Activated CD8-positive, alpha-beta memory T cell treated with anti-CD3 and anti-CD28 coated beads, Interleukin-2, amount 50 U/mL, for 1 hour (primary cell): ENCODE measurements around the gene CEP85.

Experiments used
- DNase-seq: peaks from one replicate; pipeline ENCODE4 v3.0.0-alpha.2; 2020; ENCODE audit errors: extremely low read depth

CEP85 gene

DNA sequence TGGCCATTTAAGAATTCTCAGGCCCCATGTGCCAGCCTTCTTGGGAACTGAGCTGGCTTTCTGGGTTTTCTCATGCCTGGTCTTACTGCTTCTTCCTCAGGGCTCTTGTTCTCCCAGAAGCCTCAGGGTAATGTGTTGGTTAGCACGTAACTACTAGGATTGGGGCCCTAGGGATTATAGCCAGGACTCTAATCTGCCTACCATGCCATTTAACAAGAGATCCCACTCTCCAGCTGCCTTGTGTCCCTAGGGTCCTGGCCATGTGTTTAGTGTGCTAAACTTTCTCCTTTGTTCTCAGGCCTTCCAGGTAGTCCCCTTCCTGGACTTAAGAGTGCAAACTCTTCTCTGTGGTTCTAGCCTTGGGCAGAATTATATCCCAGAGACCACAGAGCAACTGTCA lies 43.7 kb downstream of the CEP85 start:
- DNase-seq: no peak

DNA sequence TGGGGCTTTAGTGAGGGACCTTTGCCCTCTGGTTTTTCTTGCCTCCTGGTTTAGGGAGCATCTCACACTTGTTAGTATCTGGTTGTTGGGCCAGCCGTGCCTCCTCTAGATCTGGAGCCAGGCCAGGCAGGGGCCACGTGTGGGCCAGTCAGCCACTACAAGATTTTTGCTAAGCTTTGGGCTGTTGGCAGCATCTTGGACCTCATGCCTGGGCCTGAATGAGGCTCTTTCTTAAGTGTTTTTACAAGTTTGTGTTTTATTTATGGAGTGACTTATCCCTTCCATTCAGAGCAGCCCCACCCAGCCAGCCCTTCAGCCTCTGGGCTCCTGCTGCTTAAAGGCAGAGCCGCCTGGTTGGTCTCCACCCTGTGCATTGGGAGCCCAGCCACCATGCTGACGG lies 44.3 kb downstream of the CEP85 start:
- DNase-seq: no peak

DNA sequence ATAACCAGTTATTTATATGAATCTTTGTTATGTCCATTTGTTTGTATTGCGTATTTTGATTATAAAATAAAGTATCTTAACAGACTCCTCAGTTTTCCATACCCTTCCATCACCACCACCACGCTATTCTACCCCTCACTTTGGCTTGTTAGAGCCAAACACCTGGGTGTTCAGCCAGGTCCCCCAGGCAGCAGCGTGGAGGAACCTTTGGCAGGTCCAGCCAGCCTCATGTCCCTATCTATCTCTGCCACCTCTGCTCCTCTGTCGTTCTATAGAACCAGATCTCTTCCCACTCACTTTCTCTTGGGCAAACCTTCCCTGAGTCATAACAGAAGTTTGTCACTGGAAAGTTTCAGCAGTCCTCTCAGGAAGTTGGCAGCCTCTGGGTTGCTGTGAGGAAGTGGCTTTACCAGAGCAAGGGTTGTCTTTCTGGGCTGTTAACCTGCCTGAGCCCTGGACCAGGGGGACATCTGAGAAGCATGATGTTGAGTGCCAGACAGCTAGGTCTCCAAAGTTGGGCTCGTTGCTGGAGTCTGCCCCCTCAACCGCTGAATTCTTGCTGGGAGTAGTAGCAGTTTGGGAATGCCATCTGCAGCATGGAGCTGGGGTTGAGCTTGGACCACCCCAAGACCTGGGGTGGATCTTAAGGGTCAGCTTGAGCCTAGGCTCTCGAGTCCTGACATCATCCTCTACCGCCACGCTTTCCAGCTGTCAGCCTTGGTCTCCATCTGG lies 44.9 kb downstream of the CEP85 start:
- no peak for DNase-seq

DNA sequence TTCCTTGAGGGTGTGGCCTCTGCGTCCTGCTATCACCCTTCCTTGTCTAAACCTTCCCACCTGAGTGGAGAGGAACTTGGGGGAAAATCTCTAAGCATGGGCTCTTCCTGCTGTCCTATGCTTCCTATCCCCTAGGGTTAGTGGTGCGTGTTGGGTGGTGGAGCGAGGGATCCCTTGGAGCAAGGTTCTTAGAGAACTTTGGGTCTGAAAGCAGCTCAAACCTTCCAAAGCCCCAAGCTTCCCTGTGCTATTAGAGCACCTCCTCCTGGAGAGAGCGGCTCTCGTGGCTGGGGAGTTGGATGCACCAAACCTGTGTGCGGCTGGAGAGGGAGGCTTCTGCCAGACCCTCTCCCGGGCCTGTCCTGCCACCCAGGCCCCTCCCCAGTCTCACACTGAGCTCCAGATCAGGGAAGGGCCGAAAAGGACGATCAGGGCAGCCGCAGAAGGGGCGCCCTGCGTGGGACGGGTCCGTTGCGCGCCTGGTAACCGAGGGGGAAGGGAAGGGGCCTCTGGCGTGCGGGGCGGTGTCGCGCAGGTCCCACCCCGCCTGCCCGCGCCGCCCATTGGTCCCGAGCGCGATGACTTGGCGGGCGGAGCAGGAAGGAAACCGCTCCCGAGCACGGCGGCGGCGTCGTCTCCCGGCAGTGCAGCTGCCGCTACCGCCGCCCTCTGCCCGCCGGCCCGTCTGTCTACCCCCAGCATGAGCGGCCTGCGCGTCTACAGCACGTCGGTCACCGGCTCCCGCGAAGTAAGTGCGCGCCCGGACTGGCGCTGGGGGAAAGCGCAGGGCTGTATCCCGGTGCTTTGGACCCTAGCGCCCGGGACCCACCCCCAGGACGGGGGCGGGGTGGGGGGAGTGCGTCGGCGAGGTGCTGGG lies 45.7 kb downstream of the CEP85 start, which contains the start of gene SH3BGRL3:
SH3BGRL3 (plus strand) TSS at position 631 of the 877 bp plus-strand sequence; CDS start at position 701, 70 bp downstream.
- DNase-seq: peak; percentile 72

DNA sequence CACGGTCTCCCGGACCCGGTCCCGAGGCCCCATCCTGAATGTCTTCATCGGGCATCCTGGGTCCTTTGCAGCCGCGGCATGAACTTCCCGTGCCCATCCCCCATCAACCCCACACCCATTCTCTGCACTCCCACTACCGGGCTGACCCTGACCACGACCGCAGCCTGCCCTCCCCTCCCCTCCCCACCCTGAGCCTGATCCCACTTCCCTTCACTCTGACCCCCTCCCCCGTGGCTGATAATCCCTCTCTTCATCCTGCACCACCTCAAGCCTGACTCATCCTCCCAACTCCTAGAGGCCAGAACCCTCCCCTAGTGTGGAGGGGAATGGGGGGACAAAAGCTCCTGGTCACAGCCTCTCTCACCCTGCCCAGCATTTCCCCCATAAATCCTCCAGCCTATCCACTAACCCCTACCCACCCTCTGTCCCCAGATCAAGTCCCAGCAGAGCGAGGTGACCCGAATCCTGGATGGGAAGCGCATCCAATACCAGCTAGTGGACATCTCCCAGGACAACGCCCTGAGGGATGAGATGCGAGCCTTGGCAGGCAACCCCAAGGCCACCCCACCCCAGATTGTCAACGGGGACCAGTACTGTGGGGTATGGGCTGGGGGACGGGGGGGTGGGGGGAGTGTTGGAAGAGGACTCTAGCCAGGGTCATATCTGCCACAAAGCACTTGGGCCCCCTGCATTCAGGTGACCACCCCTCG lies 46.5 kb downstream of the CEP85 start:
- DNase-seq: no peak

DNA sequence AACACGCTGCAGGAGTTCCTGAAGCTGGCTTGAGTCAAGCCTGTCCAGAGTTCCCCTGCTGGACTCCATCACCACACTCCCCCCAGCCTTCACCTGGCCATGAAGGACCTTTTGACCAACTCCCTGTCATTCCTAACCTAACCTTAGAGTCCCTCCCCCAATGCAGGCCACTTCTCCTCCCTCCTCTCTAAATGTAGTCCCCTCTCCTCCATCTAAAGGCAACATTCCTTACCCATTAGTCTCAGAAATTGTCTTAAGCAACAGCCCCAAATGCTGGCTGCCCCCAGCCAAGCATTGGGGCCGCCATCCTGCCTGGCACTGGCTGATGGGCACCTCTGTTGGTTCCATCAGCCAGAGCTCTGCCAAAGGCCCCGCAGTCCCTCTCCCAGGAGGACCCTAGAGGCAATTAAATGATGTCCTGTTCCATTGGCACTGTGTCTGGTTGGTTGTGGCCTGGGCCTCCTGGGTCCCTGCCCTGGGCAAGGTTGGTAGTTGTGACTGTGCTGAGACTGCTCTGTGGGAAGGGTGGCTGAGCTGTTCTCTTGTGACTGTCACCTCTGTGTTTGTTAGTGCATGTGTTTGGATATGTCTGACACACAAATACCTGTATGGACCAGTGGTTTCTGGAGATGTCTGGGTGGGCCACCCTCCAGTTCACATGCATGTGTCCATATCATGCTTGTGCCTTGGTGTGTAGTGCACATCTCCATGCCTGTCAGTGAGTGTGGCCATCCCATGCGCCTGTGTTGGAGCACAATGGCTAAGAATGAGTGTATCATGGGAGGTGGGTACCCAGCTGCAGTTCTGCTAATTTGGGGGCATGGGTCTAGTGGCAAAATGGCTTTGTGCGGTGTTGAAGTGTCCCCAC lies 47.3 kb downstream of the CEP85 start:
- DNase-seq: no peak

DNA sequence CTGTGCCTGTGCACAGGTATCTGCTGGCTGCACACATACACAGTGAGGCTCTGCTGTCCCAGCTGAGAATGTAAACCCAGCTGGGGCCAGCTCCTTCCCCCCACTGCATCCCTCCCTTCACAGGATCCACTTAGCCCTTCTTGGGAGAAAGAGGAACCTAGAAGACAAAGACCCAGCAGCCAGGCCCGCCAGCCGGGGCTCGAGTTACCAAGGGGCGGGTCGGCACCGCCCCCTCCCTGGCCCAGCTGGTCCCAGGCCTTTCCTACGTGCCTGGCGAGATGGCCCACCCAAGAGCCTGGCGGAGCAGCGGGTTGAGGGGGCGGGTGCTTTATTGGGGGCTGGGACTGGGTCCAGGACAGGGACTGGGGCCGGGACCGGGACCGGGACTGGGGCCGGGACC lies 48.0 kb downstream of the CEP85 start:
- no peak for DNase-seq

DNA sequence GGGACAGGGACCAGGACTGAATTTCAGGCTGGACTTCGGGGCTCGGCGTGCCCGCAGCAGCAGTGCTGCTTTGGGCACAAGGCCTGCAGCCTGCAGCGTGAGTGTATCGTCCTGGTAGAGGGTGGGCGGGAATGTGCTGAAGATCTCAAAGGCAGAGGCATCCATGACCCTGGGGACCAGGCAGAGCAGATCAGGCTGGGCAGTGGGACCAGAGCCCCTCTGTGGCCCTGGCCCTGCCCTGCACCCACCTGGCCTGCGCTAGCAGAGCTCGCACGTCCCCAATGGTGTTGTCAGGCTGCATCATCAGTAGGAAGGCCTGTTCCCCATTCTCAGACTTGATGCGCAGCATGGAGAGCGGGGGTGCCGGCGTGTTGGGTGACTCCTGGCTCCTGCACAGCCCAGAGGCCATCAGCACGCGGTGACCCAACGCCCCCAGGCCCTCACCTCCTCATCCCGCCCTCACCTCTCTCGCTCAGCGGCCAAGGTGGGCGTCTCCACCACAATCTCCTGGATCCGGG lies 48.5 kb downstream of the CEP85 start:
- DNase-seq: no peak

DNA sequence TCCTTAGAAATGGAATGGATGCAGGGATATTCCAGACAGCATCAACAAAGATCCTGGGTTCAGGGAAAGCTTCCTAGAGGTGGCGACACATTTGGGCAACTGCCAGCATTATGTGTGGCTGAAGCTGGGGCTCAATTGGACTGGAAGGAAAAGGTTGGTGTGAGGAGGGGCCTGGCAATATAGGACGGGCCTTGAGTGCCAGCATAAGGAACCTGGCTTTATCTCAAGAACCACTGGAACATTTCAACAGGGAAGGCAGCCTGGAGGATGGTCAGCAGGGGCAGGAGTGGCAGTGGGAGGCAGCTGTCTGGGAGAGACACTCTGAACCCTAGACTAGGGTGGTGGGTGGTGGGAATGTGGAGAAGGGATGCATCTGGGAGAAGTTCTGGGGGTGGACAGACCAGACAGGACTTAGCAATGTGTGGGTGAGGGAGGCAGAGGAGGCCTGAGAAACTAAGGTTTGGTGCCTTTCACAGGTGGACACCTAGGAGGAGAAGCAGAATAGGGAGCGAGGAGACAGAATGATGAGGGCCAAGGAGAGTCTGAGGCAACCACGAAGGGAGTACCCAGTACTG lies 49.4 kb downstream of the CEP85 start:
- DNase-seq: no peak

DNA sequence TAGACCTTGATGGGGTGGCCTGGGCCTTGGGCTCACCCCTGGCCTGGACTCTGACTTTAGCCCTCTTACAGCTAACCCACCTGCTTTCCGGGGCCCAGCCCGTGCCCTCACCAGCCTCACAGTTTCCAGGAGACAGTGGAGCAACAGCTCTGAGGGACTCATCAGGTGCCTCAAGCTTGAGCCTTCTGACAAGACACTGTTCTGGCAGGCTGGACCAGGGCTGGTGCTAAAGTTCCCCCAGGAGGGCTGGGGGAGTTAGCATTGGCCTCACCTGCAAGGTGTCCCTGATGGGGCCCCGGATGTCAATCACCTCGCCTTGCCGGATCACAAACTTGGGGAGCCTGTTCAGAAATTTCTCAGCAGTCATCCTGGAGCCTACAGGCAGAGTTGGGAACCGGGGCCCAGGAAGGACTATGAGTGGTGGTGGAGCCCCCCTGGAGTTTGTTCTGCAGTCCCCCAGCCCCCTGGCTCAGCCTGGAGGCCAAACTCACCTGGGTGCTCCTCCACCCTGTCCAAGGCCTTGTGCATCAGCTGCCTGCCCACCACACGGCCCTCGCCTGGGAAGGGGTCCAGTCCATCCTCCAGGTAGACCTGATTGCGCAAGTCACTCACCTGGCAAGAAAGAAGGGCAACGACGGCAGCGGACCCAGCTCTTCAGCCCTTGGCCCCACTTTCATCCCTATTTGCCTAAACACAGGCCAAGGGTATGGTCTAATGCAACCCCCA lies 50.0 kb downstream of the CEP85 start:
- DNase-seq: no peak

DNA sequence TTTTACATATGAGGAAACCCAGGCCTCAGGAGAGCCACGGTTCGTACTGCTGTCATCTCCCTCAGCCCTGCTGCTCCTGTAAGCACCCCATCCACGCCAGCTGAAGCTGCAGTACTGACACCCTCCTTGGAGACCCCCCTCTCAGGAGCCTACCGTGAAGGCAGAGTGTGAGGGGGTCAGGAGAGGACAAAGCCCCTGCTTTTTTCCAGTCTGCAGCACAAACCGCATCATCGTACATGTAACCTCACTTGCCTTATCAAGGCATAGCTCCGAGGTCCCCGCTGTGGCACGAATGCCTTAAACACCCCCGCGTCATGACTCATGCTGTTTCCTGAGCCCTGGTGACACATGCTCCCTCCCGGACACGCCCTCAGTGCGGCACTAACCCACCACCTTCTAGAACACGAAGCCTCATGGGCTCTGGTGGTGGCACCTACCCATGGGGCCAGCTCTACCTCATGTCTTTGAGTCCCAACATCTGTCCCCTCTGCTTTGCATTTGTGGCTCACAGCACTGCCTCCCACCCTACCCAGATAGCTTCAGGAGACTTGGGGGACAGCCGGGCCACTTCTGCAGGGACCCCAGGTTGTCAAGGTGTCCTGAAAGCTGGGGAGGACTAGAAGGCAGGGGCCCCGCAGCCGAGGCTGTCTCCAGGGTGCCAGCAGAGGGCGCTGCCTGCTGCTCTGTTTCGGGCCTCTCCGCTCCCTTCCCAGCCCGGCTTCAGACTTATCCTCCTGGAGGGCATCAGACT lies 50.8 kb downstream of the CEP85 start:
- peak; percentile 99 for DNase-seq

DNA sequence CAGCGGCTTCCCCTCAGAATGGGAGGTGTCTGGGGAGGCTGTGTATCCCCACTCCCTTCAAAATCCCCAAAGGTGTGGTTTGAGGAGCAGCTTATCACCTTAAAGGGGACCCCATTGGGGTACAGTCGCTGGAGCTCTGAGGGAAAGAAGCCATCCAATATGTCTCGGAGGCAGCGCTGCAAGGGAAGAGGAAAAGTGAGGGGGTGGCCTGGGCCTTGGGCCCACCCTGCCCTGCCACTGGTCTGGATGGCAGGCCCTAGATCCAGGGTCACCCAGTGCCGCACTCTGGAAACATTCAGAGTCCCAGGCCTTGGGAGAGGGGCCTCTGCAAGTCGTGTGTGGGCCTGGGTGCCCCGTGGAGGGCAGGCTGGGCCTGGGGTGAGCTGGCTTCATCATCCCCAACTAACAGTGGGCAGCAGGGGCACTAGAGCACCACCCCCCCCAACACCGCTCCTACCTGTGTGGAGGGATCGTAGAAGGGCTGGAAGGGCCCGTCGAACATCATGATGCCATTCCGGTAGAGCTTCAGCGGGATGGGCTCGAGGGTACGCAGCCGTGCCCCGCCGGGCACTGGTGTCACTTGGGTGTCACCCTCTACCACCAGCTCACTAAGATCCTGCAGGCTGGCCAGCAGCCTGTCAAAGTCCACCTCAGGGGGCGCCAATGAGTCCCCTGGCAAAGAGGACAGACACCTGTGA lies 51.5 kb downstream of the CEP85 start:
- DNase-seq: no peak

DNA sequence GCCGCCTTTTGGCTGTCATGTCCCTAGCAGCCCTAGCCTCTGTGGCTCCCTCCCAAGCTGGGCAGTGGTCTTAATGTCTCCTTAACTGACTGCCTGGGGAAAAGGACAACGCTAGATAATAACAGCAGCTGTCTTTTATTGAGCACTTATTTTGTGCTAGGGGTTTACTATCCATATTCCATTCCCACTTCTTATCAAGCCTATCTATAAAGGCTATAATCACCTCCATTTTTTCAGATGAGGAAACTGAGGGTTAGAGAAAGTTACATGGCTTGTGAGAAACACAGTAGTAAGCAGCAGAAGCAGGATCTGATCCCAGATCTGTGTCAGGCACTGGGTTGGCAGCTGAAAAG lies 52.0 kb downstream of the CEP85 start:
- no peak for DNase-seq

DNA sequence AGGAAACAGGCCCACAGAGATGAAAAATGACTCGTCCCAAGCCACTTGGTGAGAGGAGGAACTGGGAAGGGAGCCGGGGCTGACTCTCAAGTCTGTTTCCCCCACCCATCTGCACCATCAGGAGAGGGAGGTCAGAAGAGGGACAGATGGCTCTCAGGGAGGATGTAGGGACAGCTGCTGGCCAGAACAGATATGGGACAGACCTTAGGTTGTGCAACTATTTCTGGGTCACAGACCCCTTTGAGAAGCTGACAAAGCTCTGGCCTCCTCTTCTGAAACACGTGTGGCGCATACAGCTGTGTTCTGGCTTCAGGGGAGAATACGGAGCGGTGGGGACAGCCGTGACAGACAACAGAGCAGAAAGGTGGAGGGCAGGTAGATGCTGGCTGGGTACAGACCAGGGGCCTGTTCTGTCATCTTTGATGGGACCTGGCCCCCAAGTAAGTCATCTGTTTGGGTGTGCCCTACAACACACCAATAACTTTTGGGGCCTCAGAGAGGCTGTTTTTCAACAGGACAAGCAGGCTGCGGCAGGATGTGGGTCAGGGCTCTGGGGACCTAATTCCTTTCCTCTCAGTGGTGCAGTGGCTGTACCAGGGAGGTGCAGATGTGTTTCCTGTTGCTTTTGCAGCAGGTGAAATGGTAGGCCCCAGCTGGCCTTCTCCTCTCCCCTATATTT lies 53.2 kb downstream of the CEP85 start:
- no peak for DNase-seq

DNA sequence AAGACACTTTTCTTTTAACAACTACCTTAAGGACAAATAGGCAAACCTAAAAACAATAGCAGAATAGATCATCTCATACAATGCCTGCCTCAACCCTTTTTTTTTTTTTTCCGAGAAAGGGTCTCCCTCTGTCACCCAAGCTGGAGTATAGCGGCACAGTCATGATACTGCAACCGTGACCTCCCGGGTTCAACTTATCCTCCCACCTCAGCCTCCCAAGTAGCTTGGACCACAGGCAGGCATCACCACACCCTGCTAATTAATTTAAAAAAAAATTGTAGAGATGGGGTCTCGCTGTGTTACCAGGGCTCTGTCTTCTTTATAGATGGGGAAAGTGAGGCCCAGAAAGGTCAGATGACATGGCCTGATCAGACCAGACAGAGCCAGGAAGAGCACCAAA lies 53.8 kb downstream of the CEP85 start:
- DNase-seq: no peak

DNA sequence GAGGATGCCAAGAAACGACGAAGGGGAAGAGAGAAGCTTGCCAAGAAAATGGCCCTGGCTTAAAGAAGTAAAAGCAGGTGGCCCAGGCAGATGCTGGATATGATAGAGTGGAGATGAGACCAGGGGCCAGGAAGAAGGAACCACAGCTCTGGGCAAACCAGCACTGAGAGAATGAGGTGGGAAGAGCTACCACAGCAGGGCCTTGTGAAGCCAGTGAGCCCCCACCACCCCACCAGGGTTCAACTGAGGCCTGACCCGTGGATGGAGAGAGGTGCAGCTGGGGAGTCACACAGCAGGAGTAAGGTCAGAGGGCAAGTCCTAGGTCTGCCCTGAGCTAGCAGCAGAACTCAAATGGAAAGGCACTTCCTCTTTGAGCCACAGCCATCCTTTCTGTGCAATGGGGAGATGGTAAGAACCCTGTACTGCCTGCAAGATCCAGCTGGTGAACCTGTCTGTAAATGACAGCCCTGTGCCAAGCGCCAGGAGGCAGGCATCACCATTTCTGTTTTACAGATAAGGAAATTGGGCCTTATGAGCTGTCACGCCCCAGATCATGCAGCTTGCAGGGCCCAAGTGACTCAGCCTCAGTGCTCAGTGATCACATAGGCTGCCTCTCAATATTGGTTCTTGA lies 54.4 kb downstream of the CEP85 start:
- DNase-seq: no peak

DNA sequence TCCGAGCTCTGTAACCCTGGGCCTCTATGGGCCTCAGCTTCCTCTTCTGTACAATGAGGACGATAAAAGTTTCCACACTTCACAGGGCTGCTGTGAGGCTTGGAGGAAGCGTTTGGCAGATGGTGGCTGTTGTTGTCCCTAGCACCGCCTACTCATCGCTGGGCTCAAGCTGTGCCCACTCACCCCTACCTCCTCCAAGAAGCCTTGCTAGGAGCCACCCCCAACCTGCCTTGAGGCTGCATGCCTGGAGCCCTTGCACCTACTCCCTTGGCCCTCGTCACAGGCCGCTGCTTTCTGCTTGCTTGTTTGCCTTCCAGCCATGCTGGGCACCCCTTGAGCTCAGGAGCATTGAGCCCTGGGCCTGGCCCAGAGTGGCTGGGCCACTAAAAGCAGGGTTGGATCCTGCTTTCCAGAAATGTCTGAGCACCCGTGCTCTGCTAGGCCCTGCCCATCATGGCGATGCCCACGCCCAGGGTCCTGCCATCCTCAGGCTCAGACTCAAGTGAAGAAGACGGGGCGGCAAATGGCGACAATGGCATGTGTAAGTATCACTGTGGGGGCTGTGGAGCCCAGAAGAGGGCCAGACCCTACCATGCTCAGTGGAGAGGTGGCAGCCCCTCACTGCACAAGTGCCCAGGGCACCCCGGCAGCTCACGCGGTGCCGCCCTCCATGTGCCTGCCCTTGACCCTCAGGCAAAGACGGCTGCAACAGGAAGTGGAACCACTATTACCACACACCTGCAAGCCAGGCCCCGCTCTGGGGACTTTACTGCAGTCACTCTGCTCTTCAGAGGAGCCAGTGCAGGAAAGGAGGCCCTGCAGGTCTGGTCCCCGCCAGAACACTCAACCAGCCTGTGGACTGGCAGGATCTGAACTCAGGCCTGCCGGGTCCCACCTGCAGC lies 55.4 kb downstream of the CEP85 start:
- DNase-seq: no peak
